Measurements from ENCODE around the gene PRSS58.

Gene PRSS58

GRCh38 chr7:142228537-142229104 is 29.2 kb downstream of the PRSS58 start:
- DNase-seq (ENCODE audit: low read depth in 1 of 2, low spot score in 1 of 2), result no peak

Data from activated CD4-positive, alpha-beta T cell treated with anti-CD3 and anti-CD28 coated beads, Interleukin-2, amount 50 U/mL, for 24 hours (primary cell).